SK-MEL-5 (cell line): ENCODE measurements around the gene ZNF71. TPM values are rescaled to one million over a fixed set of nuclear protein-coding genes. Genes with fewer than 3 reads are reported as not detected.
"Not testable (repeated sequence)": the region's sequence is repeated elsewhere in the genome, so short reads cannot be mapped to it uniquely, and the experiment has no call there.

Experiments
- DNase-seq: peaks from one replicate; pipeline ENCODE4 v3.0.0-alpha.2; 2016; ENCODE audit warnings: low read depth, low spot score
- in situ Hi-C: cut with HindIII; loops from 2 replicates; pipeline ENCODE4 v1.10.0; 2016; ENCODE audit warnings: low sequenced_read_pairs, high pct_unique_total_duplicates, low pct_unique_long_range_greater_than_20kb
- total RNA-seq: library from RNA; depleted of rRNA; stranded (reverse); fragments of >200 nt; shearing (Covaris generic); gene quantifications from 2 replicates; pipeline ENCODE4 v1.2.3, GENCODE V29; 2014; rRNA removed

The ZNF71 gene
- total RNA-seq, 1 experiment from 2014 or later: 5.8 TPM

GRCh38 chr19:56668676-56669075, 73.6 kb downstream of the ZNF71 start:
- in situ Hi-C loops: no loop called here
- no peak for DNase-seq

- no peak for DNase-seq
Observed at GRCh38 chr19:56670401-56670960, 75.4 kb downstream of the ZNF71 start.

DNA sequence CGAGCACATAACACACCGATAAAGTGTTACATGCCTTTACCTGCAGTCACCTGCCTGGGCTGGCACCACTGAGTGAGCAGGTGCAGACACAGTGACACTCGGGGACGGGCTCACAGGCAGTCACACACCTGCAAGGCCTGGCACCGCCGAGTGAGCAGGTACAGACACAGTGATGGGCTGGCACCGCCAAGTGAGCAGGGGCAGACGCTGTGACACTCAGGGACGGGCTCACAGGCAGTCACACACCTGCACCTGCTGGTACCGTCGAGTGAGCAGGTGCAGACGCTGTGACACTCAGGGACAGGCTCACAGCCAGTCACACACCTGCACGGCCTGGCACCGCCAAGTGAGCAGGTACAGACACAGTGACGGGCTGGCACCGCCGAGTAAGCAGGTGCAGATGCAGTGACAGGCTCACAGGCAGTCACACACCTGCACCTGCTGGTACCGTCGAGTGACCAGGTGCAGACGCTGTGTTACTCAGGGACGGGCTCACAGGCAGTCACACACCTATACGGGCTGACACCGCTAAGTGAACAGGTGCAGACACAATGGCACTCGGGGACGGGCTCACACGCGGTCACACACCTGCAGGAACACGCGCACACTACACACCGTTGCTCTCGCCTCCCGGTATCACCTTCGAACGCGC, 76.0 kb downstream of the ZNF71 start:
- DNase-seq: no peak
- in situ Hi-C loops: no loop called here

More at GRCh38 chr19:56670401-56670960, 75.4 kb downstream of the ZNF71 start:
- in situ Hi-C loops: no loop called here

- DNase-seq: peak; percentile 39
- in situ Hi-C loops: no loop called here
Observed at GRCh38 chr19:56671613-56671994, 76.5 kb downstream of the ZNF71 start, which contains the start of gene ZNF835. Gene ZNF835 (minus strand): TSS chr19:56671757. CDS start chr19:56665198, 6,559 bp downstream.

GRCh38 chr19:56672610-56673009, 77.5 kb downstream of the ZNF71 start:
- peak; percentile 47 for DNase-seq
- in situ Hi-C loops: not testable (repeated sequence)

Other genes with a start within 250 kb of the ZNF71 start
- 0.77 and 1.6 TPM in 2 replicates for gene ZNF582, start 201.8 kb upstream of the ZNF71 start, total RNA-seq
- 1.2 and 2.3 TPM in 2 replicates for gene ZNF583, start 191.0 kb upstream of the ZNF71 start, total RNA-seq
- 2.5 and 4.1 TPM in 2 replicates for gene ZNF667, start 118.0 kb upstream of the ZNF71 start, total RNA-seq
- gene ZNF471, start 87.4 kb upstream of the ZNF71 start, total RNA-seq: 0.88 and 1.0 TPM in 2 replicates
- gene ZFP28, start 56.4 kb upstream of the ZNF71 start, total RNA-seq: 2.7 and 2.8 TPM in 2 replicates
- 3.4 and 4.4 TPM in 2 replicates for gene ZNF470, start 27.8 kb upstream of the ZNF71 start, total RNA-seq
- gene SMIM17, start 47.9 kb downstream of the ZNF71 start, total RNA-seq: not detected in 2 replicates
- 0.08 TPM in 1 of 2 replicates, not detected in the other for gene ZNF835, start 76.5 kb downstream of the ZNF71 start, total RNA-seq
- gene PEG3, start 245.4 kb downstream of the ZNF71 start, total RNA-seq: under 0.01 and 0.03 TPM in 2 replicates
- gene ZIM2, start 245.4 kb downstream of the ZNF71 start, total RNA-seq: not detected in 2 replicates